Measurements from ENCODE around the gene FAM13A.
"Not testable (repeated sequence)": the region's sequence is repeated elsewhere in the genome, so short reads cannot be mapped to it uniquely, and the experiment has no call there.

Gene FAM13A

GRCh38 chr4:88892646-88893045, 164.3 kb downstream of the FAM13A start:
- DNase-seq: no peak

- DNase-seq: no peak
Measured at GRCh38 chr4:88891636-88892035, 165.3 kb downstream of the FAM13A start.

GRCh38 chr4:88887409-88887808, 169.6 kb downstream of the FAM13A start:
- not testable (repeated sequence) for DNase-seq

- DNase-seq: no peak
Measured at GRCh38 chr4:88881227-88881569, 175.8 kb downstream of the FAM13A start.

- DNase-seq: no peak
Measured at GRCh38 chr4:88880501-88881226, 176.3 kb downstream of the FAM13A start.

GRCh38 chr4:88879991-88880390, 177.0 kb downstream of the FAM13A start:
- no peak for DNase-seq

- DNase-seq: no peak
Measured at GRCh38 chr4:88878642-88879041, 178.3 kb downstream of the FAM13A start.

GRCh38 chr4:88870428-88870827, 186.6 kb downstream of the FAM13A start:
- no peak for DNase-seq

- no peak for DNase-seq
Measured at GRCh38 chr4:88868510-88868909, 188.5 kb downstream of the FAM13A start.

GRCh38 chr4:88866862-88867550, 190.0 kb downstream of the FAM13A start:
- no peak for DNase-seq

- DNase-seq: no peak
Measured at GRCh38 chr4:88865466-88865865, 191.5 kb downstream of the FAM13A start.

- DNase-seq: no peak
Measured at GRCh38 chr4:88865046-88865445, 191.9 kb downstream of the FAM13A start.

- DNase-seq: no peak
Measured at GRCh38 chr4:88860586-88860985, 196.4 kb downstream of the FAM13A start.

- no peak for DNase-seq
Measured at GRCh38 chr4:88859191-88859812, 197.7 kb downstream of the FAM13A start.

- peak; percentile 85 to 88 for DNase-seq
Measured at GRCh38 chr4:88858752-88859151, 198.2 kb downstream of the FAM13A start.

- DNase-seq: no peak
Measured at GRCh38 chr4:88857588-88857987, 199.4 kb downstream of the FAM13A start.

- no peak for DNase-seq
Measured at GRCh38 chr4:88854481-88854880, 202.5 kb downstream of the FAM13A start.

GRCh38 chr4:88853583-88853982, 203.4 kb downstream of the FAM13A start:
- not testable (repeated sequence) for DNase-seq

- no peak for DNase-seq
Measured at GRCh38 chr4:88846206-88846790, 210.7 kb downstream of the FAM13A start.

GRCh38 chr4:88843067-88843685, 213.8 kb downstream of the FAM13A start:
- DNase-seq: no peak

- no peak for DNase-seq
Measured at GRCh38 chr4:88841635-88842034, 215.3 kb downstream of the FAM13A start.

GRCh38 chr4:88836216-88836615, 220.8 kb downstream of the FAM13A start:
- no peak for DNase-seq

- no peak for DNase-seq
Measured at GRCh38 chr4:88831031-88831430, 226.0 kb downstream of the FAM13A start.
